Common myeloid progenitor, CD34-positive (primary cell): ENCODE measurements around the gene HTR2C.

ENCODE experiments used
- CTCF ChIA-PET: fragments of 350-600 bp; sonication (Branson Sonifier 250); formaldehyde crosslinking; loops from one replicate; lab custom pipeline; 2021; ENCODE audit warnings: antibody characterized with exemption; lab: Charles Lee
- POLR2A ChIA-PET: fragments of 350-600 bp; sonication (Branson Sonifier 250); formaldehyde crosslinking; loops from one replicate; lab custom pipeline; 2021; ENCODE audit warnings: antibody characterized with exemption; lab: Charles Lee
- DNase-seq, 3 donors: peaks; one replicate each; pipeline versions ENCODE4 v3.0.0 to v3.0.0-alpha.2; 2013
- H3K27ac ChIP-seq, 2 experiments: 1 replicate in 1 of 2; 2 replicates in 1 of 2; pipeline ENCODE4 v1.7.0; 2013; ENCODE audit warnings: inconsistent platforms in 2 of 2, low read length in 2 of 2, mild to moderate bottlenecking in 2 of 2, low read depth in 1 of 2, moderate library complexity in 1 of 2; ENCODE audit not compliant: severe bottlenecking in 2 of 2, insufficient read depth in 1 of 2, poor library complexity in 1 of 2
- H3K27me3 ChIP-seq, 5 experiments: replicated peaks in 2 of 5; 1 replicate in 3 of 5; 2 replicates in 2 of 5; pipeline versions ENCODE4 v1.6.1 to v1.7.0; 2013; ENCODE audit warnings: low read length in 4 of 5, mild to moderate bottlenecking in 2 of 5, moderate library complexity in 2 of 5, inconsistent platforms in 1 of 5; ENCODE audit not compliant: insufficient read depth in 5 of 5, control insufficient read depth in 4 of 5
- H3K36me3 ChIP-seq, 4 experiments: 1 replicate in 2 of 4; 2 replicates in 2 of 4; pipeline versions ENCODE4 v1.6.1 to v1.7.0; 2013; ENCODE audit warnings: low read length in 3 of 4, control low read depth in 1 of 4, mild to moderate bottlenecking in 1 of 4; ENCODE audit not compliant: control insufficient read depth in 4 of 4, insufficient read depth in 4 of 4
- H3K4me1 ChIP-seq, 4 experiments: 1 replicate in 3 of 4; 2 replicates in 1 of 4; pipeline versions ENCODE4 v1.6.1 to v1.7.1; 2013; ENCODE audit warnings: low read length in 3 of 4, mild to moderate bottlenecking in 3 of 4, control low read depth in 1 of 4, inconsistent platforms in 1 of 4, moderate library complexity in 1 of 4; ENCODE audit not compliant: control insufficient read depth in 4 of 4, insufficient read depth in 4 of 4; ENCODE audit errors: control extremely low read depth in 1 of 4
- H3K4me3 ChIP-seq, 7 experiments: 1 replicate in 4 of 7; 2 replicates in 3 of 7; pipeline versions ENCODE4 v1.5.1 to v1.7.0; 2013; ENCODE audit warnings: mild to moderate bottlenecking in 7 of 7, low read length in 6 of 7, moderate library complexity in 6 of 7, inconsistent platforms in 2 of 7, low read depth in 2 of 7, control low read depth in 1 of 7; ENCODE audit not compliant: insufficient read depth in 4 of 7, control insufficient read depth in 1 of 7; ENCODE audit errors: extremely low read depth in 1 of 7
- H3K9me3 ChIP-seq, 5 experiments: 1 replicate in 4 of 5; 2 replicates in 1 of 5; pipeline versions ENCODE4 v1.6.1 to v1.7.1; 2013; ENCODE audit warnings: low read length in 4 of 5, mild to moderate bottlenecking in 2 of 5, inconsistent platforms in 1 of 5, low read depth in 1 of 5, moderate library complexity in 1 of 5; ENCODE audit not compliant: control insufficient read depth in 4 of 5, insufficient read depth in 2 of 5; ENCODE audit errors: control extremely low read depth in 1 of 5
- WGBS: methylation state at CpG from one replicate; pipeline ENCODE4 v1.1.5; 2013; ENCODE audit not compliant: insufficient coverage; 5-methylcytosine and 5-hydroxymethylcytosine counted together

Gene HTR2C

DNA sequence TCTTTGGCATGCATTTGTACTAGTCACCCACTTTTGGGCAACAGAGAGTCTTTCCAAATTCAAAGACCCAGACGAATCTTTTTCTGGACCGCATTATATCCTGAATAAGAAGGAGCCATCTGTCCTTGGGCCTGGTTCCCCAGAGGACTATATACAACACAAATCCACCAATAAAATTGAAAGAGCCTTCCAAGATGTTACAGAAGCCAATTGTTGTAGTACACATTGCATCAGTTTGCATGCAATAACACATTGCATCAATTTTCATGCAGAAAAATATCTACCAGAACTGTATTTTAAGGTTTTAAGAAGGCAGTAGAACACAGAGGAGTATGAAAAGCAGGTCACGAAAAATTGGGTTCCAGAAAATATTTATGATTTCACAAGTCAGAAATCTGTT, 203.2 kb downstream of the HTR2C start:
- no peaks in the 10 kb centered on the region for H3K9me3 ChIP-seq
- POLR2A ChIA-PET = no interaction called here
- no peak overlapping the region for H3K27ac ChIP-seq
- no peaks in the 10 kb centered on the region for H3K4me1 ChIP-seq
- WGBS = 90% methylated on average over 1 of the region's 3 CpGs
- no peaks in the 10 kb centered on the region for H3K36me3 ChIP-seq
- CTCF ChIA-PET = no interaction called here
- no peak overlapping the region for H3K4me3 ChIP-seq
- DNase-seq = no peak
- H3K27me3 ChIP-seq = no peaks in the 10 kb centered on the region

DNA sequence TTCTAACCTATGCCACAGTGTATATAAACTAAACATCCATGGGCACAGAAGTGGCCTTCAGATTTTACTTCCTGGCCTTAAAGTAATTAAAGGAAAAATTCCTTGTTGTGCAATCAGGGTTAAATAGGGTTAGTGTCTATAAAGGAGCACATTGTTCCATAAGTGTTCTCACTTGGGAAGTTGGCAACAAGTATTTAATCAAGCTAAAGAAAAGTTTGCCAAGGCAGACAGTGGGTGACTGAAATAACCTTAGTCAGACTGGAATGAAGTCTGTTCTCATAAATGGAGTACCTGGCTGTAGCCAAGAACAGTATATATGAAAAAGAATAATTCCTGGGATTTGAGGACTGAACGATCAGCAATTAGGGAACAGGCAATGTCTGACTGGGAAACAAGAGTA, 213.6 kb downstream of the HTR2C start:
- no peaks in the 10 kb centered on the region for H3K9me3 ChIP-seq
- ChIA-PET POLR2A (no interaction called here), CTCF (no interaction called here)
- H3K27me3 ChIP-seq = no peaks in the 10 kb centered on the region
- H3K4me1 ChIP-seq = no peaks in the 10 kb centered on the region
- no peak overlapping the region for H3K27ac ChIP-seq
- no CpG with 5 or more reads among the region's 1 CpG for WGBS
- H3K4me3 ChIP-seq = no peak overlapping the region
- DNase-seq = no peak
- no peaks in the 10 kb centered on the region for H3K36me3 ChIP-seq

DNA sequence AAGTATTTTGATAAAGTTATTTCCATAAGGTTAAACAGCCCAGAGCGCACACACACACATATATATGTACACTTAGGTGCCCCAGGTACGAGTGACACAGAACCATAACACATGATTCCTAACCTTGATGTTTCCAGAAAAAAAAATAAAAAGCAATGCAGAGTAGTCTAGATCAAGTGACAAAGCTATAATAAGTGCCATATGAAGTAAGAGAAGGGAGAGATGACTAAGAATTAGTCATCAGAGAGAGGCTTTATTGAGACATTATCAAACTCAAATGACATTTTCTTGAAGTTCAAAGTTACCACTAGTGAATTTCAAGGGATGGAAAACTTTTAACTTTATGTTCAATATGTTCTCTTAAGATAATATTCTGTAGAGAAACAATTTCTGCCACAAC, 215.0 kb downstream of the HTR2C start:
- H3K4me1 ChIP-seq = no peaks in the 10 kb centered on the region
- no CpG with 5 or more reads among the region's 2 CpGs for WGBS
- no peaks in the 10 kb centered on the region for H3K27me3 ChIP-seq
- no peak overlapping the region for H3K27ac ChIP-seq
- POLR2A ChIA-PET = no interaction called here
- no peak overlapping the region for H3K4me3 ChIP-seq
- no peak for DNase-seq
- H3K9me3 ChIP-seq = no peaks in the 10 kb centered on the region
- no peaks in the 10 kb centered on the region for H3K36me3 ChIP-seq
- CTCF ChIA-PET = no interaction called here

DNA sequence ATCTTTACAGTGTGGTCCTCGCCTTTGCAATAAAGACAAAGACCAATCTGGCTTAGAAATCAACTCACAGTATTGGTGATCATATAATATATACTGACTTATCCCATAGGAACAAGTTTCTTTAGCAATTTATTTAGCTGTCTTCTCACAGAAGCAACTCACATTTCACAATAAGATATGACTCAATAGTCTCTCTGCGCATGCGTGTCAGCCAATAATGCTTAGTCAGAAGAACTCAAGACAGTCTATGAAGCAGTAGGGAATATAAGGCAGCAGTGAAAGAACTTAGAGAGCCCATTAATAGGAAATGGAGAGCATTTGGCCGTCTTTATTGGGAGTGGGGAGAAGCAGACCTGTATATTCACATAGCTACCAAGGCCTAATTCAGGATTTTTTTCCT, 216.8 kb downstream of the HTR2C start:
- POLR2A ChIA-PET = no interaction called here
- 80% methylated on average over 1 of the region's 4 CpGs for WGBS
- CTCF ChIA-PET = no interaction called here

DNA sequence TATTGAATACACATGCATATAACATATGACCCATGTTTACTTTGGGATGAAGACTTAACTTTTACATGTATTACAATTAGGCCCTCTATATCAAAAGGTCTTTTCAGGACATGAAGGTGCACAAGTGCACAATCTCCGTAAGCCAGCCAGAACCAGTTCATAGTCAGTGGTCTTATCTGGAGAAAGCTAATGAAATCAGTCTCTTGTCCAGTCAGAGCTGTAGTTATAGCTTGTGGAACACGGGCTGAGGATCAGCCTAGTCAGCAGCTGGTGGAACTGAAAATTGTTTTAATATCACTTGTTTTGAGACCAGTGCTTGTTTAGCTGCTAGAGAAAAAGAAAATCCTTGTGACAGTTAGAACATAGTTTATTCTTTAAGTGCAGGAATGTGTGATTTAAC, 235.6 kb downstream of the HTR2C start:
- H3K36me3 ChIP-seq = no peaks in the 10 kb centered on the region
- WGBS = 91% methylated on average over 1 of the region's 2 CpGs
- ChIA-PET CTCF (no interaction called here), POLR2A (no interaction called here)
- no peaks in the 10 kb centered on the region for H3K4me1 ChIP-seq
- no peaks in the 10 kb centered on the region for H3K9me3 ChIP-seq
- H3K27ac ChIP-seq = no peak overlapping the region
- no peaks in the 10 kb centered on the region for H3K27me3 ChIP-seq
- DNase-seq = no peak
- H3K4me3 ChIP-seq = no peak overlapping the region

More for the DNA sequence above, 216.8 kb downstream of the HTR2C start:
- Histone ChIP-seq H3K27ac (no peak overlapping the region), H3K27me3 (no peaks in the 10 kb centered on the region), H3K4me1 (no peaks in the 10 kb centered on the region), H3K36me3 (no peaks in the 10 kb centered on the region), H3K9me3 (no peaks in the 10 kb centered on the region), H3K4me3 (no peak overlapping the region)
- no peak for DNase-seq

DNA sequence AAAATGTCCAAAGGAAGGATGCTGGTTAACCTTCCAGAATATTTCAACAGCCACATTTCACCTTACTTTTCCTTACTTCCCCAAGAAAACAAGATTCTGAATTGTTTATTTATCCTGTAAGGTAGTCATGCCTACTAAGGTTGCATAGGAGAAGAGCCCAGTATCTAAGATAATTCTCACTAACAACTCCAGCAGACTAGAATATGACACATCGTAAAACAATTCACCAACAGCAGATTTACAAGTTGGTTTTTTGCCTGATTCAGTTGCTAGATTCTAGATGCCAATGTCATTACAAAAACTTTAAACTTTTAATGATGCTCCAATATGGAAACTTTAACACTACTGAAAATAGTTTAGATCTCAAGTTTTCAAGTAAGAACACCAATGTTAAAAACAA, 257.2 kb downstream of the HTR2C start:
- Histone ChIP-seq H3K9me3 (no peaks in the 10 kb centered on the region), H3K27ac (no peak overlapping the region), H3K36me3 (no peaks in the 10 kb centered on the region), H3K4me3 (no peak overlapping the region), H3K27me3 (no peaks in the 10 kb centered on the region), H3K4me1 (no peaks in the 10 kb centered on the region)
- DNase-seq = no peak
- WGBS = no CpG with 5 or more reads among the region's 1 CpG
- POLR2A ChIA-PET = no interaction called here
- CTCF ChIA-PET = no interaction called here

DNA sequence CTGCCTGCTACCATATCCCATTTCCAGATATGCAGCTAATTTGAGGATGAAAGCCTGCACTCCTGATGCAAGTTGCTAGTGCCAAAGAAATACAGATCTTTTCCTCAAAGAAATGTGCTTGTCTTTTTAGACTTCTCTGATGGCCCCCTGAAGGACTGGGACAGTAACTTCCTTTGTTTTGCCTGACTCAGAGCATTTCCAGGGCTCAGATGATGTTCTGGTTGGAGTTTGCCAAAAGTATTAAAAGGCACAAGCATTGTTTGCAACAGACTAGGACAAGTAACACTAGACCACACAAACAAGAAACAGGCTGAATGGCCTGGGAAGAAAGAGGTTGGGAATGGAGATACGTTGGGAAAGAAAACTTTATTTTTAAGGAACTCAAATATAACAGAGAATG, 258.3 kb downstream of the HTR2C start:
- Histone ChIP-seq H3K27ac (no peak overlapping the region), H3K4me1 (no peaks in the 10 kb centered on the region), H3K9me3 (no peaks in the 10 kb centered on the region), H3K27me3 (no peaks in the 10 kb centered on the region), H3K4me3 (no peak overlapping the region), H3K36me3 (no peaks in the 10 kb centered on the region)
- CTCF ChIA-PET = no interaction called here
- no CpG with 5 or more reads among the region's 1 CpG for WGBS
- POLR2A ChIA-PET = no interaction called here
- DNase-seq = no peak
